ENCODE results near the gene NBDY.

DNA sequence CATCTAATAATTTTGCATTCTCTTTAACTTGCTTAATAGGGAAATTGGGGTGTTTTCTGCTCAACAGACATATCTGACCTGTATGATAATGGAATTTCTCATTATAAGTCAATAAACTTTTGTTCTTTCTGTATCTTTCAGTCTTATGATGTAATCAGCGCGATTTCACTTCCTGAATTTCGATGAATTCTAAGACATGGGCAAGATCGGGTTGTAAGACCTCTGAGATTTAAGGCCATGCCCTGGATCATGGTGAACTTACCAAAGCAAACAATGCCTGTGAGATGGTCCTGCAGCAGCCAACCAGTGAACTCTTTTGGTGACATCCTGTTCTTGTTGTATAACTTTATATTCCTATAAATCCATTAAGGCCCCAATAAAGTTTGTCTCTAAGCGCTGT lies 88.1 kb downstream of the NBDY start:
- TF ChIP-seq, protein P1, sequence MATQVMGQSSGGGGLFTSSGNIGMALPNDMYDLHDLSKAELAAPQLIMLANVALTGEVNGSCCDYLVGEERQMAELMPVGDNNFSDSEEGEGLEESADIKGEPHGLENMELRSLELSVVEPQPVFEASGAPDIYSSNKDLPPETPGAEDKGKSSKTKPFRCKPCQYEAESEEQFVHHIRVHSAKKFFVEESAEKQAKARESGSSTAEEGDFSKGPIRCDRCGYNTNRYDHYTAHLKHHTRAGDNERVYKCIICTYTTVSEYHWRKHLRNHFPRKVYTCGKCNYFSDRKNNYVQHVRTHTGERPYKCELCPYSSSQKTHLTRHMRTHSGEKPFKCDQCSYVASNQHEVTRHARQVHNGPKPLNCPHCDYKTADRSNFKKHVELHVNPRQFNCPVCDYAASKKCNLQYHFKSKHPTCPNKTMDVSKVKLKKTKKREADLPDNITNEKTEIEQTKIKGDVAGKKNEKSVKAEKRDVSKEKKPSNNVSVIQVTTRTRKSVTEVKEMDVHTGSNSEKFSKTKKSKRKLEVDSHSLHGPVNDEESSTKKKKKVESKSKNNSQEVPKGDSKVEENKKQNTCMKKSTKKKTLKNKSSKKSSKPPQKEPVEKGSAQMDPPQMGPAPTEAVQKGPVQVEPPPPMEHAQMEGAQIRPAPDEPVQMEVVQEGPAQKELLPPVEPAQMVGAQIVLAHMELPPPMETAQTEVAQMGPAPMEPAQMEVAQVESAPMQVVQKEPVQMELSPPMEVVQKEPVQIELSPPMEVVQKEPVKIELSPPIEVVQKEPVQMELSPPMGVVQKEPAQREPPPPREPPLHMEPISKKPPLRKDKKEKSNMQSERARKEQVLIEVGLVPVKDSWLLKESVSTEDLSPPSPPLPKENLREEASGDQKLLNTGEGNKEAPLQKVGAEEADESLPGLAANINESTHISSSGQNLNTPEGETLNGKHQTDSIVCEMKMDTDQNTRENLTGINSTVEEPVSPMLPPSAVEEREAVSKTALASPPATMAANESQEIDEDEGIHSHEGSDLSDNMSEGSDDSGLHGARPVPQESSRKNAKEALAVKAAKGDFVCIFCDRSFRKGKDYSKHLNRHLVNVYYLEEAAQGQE (IDR thresholded peaks at IDR 0.05; ENCODE audit: insufficient read depth in 1 of 2, low read depth in 2 of 2, low read length in 2 of 2), result no peak
- TF ChIP-seq TAF1 (IDR thresholded peaks at IDR 0.05; ENCODE audit: borderline replicate concordance, insufficient read depth, low read length), result no peak
- no peak for TF ChIP-seq POLR2AphosphoS5 (IDR thresholded peaks at IDR 0.05; ENCODE audit: low read depth, low read length)
